Hematopoietic multipotent progenitor cell treated with erythropoietin and hydrocortisone succinate and interleukin-3 and kit ligand, for 4 days (in vitro differentiated cells): ENCODE measurements around the gene CDH13.

Experiments
- DNase-seq: peaks from one replicate; pipeline ENCODE4 v3.0.0-alpha.2; 2015

CDH13 gene

GRCh38 chr16:83397601-83398291 lies 771.0 kb downstream of the CDH13 start:
- no peak for DNase-seq

DNA sequence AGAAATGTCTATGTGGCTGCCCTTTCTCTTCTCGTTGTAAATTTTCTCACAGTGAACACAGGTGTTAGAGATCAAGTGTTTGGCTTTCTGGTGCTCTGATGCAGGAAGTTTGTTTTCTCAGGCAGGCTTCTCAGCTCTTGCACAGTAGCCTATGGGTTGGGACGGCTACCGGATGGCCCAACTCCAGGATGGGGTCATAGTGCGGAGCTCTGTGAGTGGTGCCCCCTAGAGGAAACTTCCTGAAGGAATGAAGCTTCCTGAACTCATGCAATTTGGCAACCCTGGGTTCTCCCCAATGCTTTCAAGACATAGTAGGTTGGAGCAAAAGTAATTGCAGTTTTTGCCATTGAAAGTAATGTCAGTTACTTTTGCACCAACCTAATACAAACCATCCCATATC lies 773.5 kb downstream of the CDH13 start:
- DNase-seq, result no peak

- no peak for DNase-seq
Observed at GRCh38 chr16:83402160-83402814, 775.5 kb downstream of the CDH13 start.

GRCh38 chr16:83402967-83403366 lies 776.2 kb downstream of the CDH13 start:
- no peak for DNase-seq

GRCh38 chr16:83403761-83404160 lies 777.0 kb downstream of the CDH13 start:
- DNase-seq, result no peak

DNA sequence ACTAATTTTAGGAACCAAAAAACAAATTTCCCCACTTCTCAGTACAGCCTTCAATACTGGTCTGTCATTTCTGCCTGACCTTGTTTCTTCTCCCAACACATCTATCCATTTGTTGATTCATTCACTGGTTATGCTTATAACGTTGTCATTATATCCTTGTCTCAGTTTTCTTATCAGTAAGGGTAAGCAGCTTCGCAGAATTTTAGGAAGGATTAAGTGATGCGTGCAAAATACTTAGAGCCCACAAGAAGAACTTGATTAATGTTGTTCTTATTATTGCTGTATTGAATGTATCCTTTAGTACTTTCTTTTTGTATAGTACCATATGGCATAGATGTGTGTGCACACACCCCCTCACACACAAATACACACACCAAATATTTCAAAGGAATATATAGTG lies 777.5 kb downstream of the CDH13 start:
- no peak for DNase-seq

DNA sequence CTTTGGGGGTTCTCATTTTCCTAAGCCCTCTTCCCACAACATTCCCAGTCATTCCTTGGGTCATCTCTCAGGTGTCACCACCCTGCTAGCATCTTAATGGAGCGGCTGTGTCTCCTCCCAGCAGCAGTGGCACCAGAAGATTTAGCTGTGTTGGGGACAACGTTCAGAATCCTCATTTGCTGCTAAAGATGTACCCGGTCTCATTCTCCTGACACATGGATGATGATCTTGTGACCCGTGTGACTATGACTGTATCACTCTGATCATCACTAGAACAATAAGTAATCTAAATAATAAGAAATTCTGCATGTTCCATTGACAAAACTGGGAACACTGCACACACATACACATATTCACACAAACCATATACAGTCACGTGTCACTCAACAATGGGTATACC lies 781.2 kb downstream of the CDH13 start:
- DNase-seq, result no peak

DNA sequence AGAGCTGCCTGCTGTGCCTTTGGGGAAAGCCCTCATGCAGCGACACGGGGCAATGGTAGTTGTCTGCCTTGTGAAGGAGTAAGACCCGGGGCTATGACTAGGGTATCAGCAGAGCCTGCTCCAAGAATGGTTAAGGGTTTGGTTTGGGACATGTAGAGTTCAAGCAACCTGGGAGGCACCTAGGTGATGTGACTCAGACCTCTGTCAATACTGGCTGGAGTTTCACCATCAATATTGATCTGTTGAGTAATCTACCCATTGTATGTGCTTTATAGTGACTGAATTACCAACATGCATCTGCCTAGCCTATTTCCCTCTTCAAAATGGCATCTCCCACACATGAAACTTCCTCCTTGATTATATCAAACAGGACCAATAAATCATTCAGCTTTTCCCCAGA lies 782.6 kb downstream of the CDH13 start:
- no peak for DNase-seq

- no peak for DNase-seq
Observed at GRCh38 chr16:83418565-83418964, 791.8 kb downstream of the CDH13 start.

DNA sequence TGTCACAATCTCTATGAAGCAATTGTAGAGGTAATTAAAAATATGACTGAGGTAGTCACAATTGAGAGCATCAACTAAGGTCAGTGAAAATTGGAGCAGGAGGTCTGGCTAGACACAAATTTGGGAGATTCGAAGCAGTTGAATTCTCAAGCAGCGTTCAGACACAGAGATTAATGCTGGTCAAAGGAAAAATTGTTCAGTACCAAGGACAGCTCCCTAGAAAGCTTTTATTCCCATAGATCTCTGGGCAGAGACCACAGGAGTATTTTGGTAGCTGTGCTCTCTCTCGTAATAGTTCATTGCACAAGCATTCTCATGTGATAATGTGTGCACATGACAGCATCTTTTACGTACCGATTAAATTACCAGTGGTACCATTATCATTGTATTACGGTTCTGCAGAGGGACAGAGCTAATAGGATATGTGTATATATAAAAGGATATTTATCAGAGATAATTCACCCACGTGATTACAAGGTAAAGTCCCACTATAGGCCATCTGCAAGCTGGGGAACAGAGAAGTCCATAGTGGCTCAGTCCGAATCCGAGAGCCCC lies 793.5 kb downstream of the CDH13 start:
- peak; percentile 51 for DNase-seq

- DNase-seq, result peak; percentile 4
Observed at GRCh38 chr16:83433201-83433600, 806.4 kb downstream of the CDH13 start.

DNA sequence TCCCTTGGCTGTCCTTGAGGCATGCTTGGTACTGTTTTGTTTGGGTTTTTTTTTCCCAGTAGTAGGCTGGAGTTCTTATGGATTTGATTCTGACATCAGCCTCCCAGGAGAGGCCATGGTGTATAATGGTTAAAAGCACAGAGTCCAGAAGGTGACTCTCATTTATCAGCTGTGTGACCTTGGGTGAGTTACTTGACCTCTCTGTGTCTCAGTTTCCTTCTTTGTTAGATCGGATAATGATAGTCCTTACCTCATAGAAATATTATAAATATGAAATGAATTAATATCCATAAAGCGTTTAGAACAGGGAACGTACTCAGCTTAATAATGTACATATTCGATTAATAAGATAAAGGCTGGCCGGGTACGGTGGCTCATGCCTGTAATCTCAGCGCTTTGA lies 810.3 kb downstream of the CDH13 start:
- DNase-seq, result no peak

GRCh38 chr16:83438326-83438725 lies 811.6 kb downstream of the CDH13 start:
- DNase-seq, result no peak

DNA sequence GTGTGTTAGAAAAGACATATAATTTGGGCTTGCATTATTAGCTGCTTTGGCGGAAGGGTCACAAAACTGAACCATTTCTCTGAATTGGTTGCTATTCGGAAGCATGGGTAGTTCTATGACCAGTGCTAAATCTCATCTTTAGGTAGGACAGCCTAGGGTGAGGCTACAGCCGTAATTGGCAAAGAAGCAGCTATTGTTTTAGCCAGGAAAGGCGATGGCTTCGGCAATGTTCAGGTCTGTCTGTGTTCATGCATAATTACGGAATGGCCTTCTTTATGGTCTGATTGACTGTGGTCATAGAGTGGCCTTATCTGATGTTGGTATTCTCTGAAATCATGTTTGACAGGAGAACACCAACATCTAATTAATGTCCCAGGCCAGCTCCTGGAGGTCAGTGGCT lies 812.6 kb downstream of the CDH13 start:
- no peak for DNase-seq

- no peak for DNase-seq
Observed at GRCh38 chr16:83441517-83441916, 814.7 kb downstream of the CDH13 start.

DNA sequence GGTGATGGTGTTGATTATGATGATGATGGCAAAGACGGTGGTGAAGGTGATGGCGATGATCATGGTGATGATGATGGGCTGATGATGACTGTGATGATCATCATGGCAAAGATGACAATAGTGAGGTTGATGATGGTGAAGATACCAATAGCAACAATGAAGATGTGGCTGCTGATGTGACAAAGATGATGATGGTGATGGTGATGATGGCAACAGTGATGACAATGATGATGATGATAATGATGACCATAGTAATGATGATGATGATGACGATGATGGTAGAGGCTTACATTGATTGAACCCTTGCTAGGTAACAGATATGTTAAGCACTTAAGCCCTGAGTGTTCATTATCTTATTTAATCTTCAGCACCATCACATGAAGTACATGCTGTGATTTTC lies 817.2 kb downstream of the CDH13 start:
- no peak for DNase-seq

- no peak for DNase-seq
Observed at GRCh38 chr16:83447560-83447959, 820.8 kb downstream of the CDH13 start.

GRCh38 chr16:83449861-83450260 lies 823.1 kb downstream of the CDH13 start:
- DNase-seq, result no peak

DNA sequence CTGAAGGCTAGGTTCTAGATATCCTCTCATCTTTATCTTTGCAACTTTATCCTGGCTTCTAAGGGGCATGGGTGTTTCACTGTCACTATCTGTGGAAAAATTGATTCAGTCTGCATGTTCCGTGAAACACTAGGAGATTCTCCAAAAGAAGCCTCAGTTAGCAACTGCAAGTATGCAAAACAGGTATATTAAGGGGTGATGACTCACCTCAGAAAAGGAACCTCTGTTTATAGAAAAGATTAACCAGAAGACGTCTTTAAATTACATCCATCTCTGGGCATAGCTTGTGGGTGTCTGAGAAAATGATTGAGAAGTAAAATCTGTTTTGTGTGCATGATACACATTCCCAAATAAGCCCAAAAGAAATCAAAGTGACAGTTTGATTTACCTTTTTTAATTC lies 827.2 kb downstream of the CDH13 start:
- DNase-seq, result no peak

DNA sequence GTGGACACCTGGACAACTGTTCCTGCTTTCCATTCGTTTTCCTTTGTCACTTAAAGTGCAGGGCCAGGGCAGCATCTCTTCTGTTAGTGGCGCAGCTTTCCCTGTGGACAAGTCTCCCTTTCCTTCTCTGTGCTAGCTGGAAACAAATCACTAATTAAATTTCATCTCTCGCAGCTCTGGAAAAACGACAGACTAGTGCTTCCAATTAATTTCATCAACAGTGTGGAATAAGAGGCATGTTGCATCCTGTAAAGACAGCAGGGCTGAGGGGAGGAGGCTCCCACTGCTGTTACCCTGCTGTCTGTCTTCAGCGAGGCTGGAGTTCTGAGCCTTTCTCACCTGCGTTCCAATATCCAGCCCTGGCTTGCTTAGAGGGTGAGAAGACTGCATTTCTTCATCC lies 828.9 kb downstream of the CDH13 start:
- no peak for DNase-seq

DNA sequence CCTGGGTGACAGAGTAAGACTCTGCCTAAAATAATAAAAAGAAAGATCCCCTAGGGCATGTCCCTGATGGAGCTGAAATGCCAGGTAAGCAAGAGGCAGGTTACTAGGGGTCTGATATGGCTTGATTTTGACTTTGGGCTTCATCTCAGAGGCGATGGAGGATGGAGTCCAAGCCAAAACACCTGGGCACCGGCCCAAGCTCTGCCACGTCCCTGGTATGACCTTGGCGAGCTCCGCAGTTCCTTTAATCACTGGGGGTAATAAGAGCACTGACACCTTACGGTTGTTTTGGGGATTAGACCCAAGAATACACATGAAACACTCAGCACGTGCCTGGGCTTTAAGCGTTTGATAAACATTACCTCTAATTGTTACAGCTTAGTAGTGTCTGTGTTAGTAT lies 830.2 kb downstream of the CDH13 start:
- no peak for DNase-seq

DNA sequence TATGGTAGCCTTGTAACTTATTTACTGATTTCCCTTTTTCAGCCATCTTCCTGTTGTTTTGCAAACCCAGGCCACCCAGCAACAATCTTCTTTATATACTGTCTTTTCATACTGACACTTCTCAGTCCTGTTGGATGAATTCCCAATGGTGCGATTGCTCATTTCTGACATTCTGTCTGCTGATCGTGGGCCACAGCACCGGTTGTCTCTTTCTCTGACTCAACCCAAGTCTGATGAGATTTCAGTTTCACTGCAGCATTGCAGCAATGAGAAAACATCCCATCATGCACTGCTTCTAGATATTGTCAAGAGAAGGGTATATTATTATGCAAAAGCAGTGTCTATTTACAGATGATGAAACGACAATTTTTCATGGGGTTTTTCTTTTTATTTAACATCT lies 831.8 kb downstream of the CDH13 start:
- DNase-seq, result no peak

DNA sequence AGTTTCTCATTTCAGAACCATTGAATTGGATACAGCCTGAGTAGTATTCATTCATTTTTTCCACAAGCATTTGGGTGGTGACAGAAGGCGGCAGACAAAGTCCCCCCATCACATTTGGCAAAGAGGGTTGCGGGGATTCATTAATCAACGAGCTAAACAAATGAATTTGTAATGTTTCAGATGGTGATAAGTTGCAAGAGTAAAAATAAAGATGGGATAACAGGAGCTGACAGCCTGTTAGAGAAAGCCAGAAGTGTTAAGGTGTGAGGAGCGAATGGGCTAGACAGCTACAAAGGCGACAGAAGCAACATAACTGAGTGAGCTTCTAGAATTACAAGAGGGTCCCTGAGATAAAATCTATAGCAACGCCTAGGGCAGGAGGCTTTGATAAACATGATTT lies 838.2 kb downstream of the CDH13 start:
- DNase-seq, result no peak

GRCh38 chr16:83470416-83470815 lies 843.6 kb downstream of the CDH13 start:
- peak; percentile 57 for DNase-seq
